GM21717 (cell line): ENCODE results near the gene TWNK.

Experiments used
- ATAC-seq: cut with Tn5 transposase; IDR thresholded peaks from one replicate; pipeline ENCODE4 v1.9.1; 2021; ENCODE audit warnings: mild to moderate bottlenecking, moderate library complexity; ENCODE audit not compliant: unreplicated experiment

TWNK gene

DNA sequence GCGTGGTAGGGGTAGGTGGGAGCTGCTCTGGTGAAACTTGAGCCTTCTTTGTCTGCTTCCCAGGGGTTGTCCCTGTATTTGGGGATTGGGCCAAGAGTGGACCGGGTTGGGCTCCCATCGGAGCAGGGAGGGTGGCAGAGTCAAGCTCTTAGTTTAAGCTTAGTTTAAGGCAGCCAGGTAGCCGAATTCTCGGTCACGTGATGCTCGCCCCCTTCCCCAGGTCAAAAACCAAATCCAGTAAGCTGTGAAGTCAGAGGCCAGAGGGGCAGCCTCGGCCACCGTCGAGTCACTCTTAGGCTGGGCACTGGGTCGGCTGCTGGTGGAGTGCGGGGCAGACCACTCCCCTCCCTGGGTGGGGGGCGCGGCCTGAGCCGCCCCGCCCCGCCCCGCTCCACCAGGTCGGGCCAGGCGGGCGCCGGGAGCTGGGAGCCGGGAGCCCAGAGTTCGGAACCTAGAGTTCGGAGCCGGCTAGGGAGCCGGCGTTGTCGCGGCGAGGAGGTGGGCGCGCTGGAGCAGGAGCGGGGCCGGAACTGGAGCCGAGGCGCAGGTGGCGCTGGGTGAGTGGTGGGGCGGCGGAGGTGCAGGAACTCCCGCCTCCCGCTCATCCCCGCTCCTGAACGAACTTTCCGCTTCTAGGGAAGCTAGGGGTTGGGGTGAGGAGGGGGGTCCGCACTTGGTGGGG lies 9.5 kb downstream of the TWNK start:
- no peak for ATAC-seq

DNA sequence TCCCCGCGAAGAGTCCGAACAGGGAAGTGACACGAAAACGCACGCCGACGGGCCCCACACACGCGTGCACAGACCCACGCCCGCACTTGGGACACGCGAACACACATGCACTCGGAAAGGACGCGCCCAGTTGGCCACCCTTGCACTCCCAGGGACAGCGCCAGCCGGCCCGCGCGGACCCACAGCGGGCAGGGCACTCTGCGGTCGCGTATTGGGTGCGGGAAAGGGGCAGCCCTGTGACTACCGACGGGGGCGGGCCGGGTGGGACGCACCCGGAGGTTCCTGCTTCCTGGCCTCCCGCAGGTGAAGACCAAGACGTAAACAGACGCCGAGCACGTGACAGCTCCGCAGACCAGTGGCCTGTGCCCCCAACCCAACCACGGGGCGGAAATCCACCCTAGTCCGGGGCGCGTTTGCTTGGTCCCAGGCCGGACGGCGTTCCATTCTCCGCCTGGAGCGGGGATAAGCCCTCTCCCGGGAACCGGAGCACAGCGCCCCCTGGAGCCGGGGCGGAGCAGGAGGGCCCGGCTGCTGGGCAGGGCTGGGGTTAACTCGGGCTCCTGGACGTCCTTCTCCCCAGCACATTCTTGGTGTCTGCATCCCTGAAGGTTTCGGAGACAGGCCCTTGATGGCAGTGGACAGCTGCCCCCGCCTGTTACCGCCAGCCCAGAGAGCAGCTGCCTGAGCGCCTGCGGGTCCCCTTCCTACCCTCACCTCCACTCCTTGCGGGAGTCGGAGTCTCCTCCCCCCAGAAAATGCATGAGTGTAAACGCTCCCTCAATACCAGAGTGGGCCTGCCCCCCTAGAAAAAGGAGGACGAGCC lies 10.2 kb downstream of the TWNK start:
- ATAC-seq = no peak

DNA sequence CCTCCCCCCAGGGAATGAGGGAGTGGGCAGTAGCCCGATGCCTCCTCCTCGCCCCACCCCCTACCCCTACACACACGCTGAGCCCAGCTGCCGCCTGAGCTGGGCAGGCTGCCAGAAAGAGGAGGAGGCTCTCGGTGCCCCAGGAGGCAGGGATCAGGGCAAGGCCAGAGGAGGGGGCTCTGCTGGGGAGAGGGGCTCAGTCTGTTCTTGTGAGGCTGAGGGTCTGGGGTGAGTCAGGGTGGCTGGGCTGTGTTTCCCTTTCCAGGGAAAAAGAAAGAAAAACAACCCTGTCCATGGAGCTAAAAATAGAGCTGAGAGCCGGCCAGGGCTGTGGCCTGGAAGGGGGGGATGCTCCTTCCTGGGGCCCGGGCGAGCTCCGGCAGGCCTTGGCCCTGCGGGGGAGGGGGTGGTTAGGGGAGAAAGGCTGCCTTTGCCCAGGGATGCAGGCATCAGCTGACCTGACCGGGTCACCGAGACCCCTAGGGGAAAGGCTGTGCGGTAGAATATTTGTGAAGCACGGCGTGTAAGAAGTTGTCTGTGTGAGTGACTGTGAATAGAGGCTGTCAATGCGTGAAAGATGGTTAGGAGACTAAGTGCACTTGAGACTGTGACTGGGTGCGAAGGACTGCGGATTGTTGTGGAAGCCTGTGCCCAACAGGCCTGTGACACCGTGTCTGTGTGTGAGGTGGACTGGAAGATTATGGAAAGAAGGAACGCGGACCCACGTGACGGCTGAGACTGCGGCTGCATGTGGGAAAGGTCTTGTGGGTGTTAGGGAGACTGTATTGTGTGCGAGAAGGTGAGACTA lies 11.0 kb downstream of the TWNK start:
- ATAC-seq = no peak

DNA sequence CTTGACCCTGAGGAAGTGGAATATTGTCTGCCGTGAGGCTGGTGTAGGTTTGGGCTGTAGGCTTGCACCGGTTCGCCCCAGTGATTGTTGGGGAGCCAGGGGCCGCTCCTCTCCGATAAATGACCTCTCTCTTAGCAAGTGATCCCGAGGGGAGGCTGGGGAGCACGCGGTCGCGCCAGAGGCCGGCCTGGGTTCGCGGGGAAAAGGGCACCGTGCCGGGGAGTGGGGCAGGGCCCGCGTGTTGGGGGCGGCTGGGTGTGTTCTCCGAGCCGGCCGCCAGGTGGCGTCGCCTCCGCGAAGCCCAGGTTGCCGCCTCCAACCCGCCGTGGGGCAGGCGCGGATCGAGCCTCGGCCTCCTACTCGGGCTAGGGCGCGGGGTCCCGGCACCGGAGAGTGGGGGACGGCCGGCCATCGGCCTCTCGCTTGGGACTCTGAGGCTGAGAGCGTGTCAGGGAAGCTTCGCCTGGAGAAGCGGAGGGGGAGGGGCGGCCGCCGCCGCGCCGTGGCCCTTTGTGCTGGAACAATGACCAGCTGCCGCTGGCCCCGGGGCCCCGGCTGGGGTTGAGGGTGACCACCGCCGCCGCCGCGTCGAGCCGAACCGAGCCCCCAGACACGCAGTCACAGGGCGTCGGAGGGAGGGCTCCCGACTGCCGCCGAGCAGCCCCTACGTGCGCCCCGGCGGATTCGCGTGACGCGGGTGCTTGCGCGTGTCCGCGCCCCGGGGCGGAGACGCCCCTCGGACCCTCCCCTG lies 11.8 kb downstream of the TWNK start:
- peak; percentile 49 for ATAC-seq

DNA sequence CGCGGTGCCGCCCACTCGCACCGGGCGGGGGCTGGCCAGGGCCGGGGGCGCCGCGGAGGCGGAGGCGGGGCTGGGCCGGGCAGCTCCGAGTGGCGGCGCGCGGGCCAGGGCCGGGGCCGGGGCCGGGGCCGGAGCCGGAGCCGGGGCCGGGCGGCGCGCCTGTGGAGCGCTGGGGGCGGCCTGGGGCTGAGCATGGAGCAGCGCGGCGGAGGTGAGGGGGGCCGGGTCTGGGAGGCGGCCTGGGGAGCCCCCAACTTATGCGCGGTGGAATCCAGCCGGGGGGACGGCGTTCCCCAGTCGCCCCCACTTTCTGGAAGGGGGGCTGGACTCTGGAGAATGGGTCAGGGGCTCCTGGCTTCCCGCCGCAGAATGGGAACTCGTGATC lies 12.4 kb downstream of the TWNK start, which contains the start of gene LZTS2:
Gene LZTS2, plus strand, starts transcription at position 67 of the 385 bp plus-strand sequence. CDS start 2,731 bp downstream, outside the sequence.
- ATAC-seq = no peak

DNA sequence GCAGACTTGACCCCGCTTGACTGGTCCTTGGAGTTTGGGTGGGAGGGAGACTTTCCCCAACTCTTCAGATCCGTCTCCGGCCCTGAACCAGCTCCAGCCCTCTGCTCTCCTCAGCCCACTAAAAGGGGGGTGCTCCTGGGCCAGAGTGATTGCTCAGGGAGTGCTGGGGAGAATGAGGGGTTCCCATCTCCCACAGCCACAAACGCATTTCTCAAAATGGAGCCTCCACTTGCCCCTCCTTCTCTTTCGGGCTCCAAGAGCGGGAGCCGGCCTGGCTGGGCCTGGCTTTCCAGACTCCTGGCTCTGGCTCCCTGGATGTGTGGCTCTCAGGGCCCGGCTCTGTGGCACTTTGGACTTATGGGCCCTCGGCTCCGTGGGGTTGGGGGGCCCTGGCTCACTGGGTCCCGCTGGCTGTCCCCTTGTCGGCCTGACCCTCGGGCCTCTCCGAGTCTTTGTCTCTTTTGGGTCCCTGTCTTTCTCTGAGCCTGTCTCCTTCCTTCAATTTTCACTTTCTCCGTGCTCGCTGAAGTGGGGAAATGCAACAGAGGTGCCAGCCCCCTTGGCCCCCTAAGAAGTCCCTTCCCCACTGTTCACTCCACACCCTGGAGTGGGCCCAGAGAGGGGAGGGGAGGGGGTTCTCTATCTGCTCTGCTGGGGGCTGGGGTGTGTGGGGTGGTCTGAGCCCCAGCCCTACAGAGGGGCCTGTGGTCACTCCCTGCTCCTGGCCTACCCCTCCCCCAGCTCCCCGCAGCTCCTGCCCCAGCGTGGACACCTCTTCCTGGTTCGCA lies 13.0 kb downstream of the TWNK start:
- no peak for ATAC-seq

DNA sequence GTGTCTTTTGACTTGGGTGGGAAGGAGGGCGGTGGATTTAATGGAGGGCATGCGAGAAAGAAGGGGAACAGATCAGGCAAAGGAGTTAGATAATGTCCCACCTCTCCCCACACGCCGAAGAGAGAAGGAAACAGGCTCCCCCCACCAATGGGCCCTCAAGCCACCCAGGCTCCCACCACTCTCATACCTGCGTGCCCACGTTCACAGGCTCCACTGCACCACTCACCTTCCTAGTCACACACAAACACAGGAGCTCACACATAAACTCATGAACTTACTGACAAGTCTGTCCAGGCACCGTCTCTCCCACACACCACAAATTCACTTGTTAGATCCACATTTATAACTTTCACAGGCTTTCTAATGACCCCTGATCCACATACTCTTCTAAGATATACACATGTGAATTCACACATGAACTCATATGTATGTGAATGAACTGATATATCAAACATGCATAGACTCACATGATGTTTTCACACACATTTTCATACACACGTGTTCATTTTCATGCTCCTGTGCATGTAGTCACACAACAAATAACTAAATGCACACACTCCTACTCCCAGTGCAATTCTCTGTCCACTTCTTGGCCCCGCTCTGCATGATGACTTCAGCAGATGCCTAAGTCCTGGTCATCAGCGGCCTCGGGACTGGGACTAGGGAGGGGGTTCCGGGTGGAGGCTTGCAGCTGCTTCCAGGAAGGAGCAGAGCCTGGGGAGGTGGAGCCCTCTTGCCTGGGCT lies 13.7 kb downstream of the TWNK start:
- ATAC-seq = no peak

DNA sequence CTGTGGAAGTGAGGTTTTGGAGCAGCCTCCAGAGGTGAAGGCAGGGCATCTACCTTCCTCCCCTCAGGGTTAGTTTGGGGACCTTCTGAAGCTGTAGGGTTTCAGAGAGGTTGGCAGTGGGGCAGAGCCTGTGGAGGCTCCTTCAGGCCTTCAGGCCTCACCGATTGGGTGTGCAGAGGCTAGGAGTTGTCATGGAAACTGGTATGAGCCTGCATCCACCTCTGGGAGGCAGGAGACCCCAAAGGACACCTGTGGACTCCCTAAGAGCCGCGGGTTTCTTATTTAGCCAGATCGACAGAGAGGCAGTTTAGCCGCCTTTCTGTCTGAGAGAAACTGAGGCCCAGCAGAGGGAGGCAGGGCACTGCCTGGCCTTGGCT lies 14.3 kb downstream of the TWNK start:
- ATAC-seq = no peak

DNA sequence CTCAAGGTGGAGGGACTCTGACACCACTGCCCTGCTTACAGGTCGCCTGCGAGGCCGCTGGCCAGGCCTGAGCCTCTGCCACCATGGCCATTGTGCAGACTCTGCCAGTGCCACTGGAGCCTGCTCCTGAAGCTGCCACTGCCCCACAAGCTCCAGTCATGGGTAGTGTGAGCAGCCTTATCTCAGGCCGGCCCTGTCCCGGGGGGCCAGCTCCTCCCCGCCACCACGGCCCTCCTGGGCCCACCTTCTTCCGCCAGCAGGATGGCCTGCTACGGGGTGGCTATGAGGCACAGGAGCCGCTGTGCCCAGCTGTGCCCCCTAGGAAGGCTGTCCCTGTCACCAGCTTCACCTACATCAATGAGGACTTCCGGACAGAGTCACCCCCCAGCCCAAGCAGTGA lies 15.1 kb downstream of the TWNK start:
- no peak for ATAC-seq

DNA sequence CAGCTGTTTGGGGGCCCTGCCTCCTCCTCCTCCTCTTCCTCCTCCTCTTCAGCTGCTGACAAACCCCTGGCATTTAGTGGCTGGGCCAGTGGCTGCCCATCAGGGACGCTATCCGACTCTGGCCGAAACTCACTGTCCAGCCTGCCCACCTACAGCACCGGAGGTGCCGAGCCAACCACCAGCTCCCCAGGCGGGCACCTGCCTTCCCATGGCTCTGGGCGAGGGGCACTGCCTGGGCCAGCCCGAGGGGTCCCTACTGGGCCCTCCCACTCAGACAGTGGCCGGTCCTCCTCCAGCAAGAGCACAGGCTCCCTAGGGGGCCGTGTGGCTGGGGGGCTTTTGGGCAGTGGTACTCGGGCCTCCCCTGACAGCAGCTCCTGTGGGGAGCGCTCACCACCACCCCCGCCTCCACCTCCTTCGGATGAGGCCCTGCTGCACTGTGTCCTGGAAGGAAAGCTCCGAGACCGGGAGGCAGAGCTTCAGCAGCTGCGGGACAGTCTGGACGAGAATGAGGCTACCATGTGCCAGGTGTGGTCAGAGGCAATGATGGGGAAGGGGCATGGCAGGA lies 16.4 kb downstream of the TWNK start:
- no peak for ATAC-seq

DNA sequence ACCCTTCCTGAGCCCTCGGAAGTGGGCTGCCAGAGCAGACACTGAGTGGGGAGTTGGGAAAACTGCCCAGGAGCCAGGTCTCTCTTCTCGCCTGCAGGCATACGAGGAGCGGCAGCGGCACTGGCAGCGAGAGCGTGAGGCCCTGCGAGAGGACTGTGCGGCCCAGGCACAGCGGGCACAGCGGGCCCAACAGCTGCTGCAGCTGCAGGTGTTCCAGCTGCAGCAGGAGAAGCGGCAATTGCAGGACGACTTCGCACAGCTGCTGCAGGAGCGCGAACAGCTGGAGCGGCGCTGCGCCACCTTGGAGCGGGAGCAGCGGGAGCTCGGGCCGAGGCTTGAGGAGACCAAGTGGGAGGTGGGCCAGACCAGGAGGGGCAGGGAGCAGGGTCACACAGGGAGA lies 18.0 kb downstream of the TWNK start:
- no peak for ATAC-seq

DNA sequence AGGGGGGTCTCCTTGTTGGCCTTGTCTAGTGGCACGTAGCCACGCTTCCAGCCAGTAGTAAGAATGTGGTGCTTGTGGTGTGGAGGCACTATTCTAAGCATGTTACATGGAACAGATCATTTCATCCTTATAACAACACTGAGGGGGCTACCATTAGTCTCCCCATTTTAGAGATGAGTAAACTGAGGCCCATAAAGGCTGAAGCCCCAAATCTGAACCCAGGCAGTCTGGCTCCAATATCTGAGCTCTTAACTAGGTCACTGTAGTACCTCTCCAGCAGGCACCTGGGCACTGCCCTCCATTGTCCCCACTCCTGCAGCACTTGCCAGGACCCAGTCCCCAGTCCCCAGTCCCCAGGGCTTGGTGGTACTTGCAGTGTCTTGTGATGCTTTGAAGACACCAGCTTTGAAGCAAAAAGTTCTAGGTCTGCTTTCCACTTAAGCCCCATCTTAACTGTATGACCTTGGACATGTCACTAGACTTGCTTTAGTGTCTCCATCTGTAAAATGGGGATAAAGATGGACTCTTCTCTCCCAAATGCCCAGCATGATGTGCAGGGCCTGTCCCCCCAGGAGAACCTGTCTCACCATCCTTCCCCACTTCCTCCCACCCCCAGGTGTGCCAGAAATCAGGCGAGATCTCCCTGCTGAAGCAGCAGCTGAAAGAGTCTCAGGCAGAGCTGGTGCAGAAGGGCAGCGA lies 18.7 kb downstream of the TWNK start:
- no peak for ATAC-seq

DNA sequence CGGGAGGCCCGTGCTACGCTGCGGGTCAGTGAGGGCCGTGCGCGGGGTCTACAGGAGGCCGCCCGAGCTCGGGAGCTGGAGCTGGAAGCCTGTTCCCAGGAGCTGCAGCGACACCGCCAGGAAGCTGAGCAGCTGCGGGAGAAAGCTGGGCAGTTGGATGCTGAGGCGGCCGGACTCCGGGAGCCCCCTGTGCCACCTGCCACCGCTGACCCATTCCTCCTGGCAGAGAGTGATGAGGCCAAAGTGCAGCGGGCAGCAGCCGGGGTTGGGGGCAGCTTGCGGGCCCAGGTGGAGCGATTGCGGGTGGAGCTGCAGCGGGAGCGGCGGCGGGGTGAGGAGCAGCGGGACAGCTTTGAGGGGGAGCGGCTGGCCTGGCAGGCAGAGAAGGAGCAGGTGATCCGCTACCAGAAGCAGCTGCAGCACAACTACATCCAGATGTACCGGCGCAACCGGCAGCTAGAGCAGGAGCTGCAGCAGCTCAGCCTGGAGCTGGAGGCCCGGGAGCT lies 19.3 kb downstream of the TWNK start:
- ATAC-seq = no peak

DNA sequence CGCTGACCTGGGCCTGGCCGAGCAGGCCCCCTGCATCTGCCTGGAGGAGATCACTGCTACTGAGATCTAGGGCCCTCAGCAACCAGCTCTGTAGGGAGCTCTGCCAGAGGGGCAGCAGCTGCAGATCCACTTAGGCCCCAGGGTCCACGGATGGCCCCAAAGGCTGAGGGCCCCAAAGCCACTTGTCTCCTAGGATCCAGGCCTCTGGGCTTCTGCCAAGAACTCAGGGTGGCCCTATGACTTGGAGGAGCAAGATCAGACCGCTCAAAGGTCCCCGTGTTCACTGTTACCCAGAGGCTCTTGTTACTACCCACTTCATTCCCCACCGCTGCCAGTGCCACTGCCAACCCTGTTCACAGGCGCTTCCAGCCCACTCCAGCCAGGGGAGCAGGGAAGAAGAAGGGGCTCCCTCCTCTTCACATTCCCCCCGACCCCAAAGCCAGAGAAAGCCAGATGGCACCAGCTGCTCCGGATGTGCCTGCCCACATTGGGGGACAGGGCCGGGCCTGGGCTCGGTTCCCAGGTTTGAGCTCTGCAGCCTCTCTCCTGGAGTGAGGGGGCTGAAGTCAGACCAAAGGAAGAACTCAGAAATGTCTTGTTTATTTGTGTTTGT lies 19.9 kb downstream of the TWNK start:
- ATAC-seq = no peak

DNA sequence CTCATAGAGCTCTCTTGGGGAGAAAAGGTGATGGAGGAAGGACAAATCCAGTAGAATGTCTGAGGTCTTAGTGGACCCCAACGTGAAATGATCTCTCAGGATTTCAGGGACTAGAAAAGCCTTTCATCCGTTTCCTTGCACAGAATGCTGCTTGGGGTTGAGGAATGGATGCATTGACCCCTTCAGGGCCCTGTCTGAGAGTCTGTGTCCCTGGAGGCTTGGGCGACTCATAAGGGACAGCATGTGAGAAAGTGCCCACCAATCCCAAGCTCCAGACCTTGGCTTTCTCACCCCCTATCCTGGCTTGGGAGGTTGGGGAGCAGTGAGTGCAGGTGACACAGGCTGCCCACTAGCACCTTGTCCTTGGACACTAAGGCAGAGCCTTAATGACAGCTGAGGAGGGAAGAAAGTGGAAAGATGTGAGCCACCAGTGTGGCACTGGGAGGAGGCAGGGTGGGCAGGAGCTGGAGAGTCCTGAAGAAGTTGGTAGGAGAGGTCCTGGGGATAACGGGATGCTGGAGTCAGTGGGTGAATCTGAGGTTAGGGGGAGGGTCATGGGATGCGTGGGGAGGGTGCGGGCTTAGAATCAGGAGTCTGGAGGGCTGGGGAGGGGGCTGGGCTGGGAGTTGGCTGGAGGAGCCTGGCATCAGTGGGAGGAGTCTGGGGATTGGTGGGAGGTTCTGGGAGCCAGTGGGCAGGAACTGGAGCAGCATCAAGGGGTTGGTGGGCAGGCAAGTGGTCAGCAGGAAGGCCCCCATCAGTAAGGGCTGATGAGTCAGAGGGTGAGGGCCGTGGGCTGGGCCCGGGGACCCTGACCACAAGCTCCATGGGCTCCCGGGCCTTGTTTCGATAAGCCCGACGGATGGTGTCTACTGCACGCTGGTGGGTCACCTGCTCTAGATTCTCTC lies 20.8 kb downstream of the TWNK start:
- no peak for ATAC-seq

DNA sequence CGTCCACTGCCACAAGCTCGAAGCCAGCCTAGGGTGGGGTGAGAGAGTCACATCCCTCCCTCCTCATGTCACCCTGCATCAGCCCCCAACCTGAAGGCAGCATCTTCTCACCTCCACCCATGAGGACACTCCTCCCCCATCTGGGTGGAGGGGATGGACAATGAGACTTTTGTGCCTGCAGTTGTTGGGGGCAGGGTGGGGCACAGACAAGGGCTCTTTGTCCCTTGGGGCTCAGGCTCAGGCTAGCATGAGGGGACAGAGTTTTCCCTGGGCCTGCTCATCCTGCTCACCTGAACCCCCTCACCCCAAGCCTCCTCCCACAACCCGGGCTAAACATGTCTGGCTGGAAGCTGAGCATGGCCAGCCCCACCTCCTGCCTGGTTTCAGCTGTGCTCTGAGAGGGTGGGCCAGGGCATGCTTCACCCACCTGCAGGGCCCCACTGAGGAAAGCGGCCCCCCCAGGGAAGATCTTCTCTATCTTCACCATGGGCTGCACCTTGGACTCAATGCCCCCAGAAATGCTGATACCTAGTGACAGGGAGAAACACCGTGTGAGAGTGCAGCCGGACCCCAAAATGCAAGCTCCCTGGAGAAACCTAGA lies 21.6 kb downstream of the TWNK start:
- ATAC-seq = no peak
